Measurements from ENCODE around the gene RHOT2. TPM values are rescaled to one million over a fixed set of nuclear protein-coding genes. Genes with fewer than 3 reads are reported as not detected.

The RHOT2 gene
- total RNA-seq, 1 donor from 2014 or later, result 125 TPM

Other genes with a start within 250 kb of the RHOT2 start
- gene RAB11FIP3, start 242.5 kb upstream of the RHOT2 start, total RNA-seq, result 58.5 TPM
- gene CAPN15, start 140.4 kb upstream of the RHOT2 start, total RNA-seq, result 75.4 TPM
- gene PRR35, start 107.7 kb upstream of the RHOT2 start, total RNA-seq, result not detected
- gene NHLRC4, start 101.1 kb upstream of the RHOT2 start, total RNA-seq, result 1.2 TPM
- gene PIGQ, start 98.2 kb upstream of the RHOT2 start, total RNA-seq, result 117 TPM
- gene RAB40C, start 78.1 kb upstream of the RHOT2 start, total RNA-seq, result 33.1 TPM
- gene WFIKKN1, start 37.1 kb upstream of the RHOT2 start, total RNA-seq, result 1.7 TPM
- 69.3 TPM for gene METTL26, start 31.8 kb upstream of the RHOT2 start, total RNA-seq
- 67.6 TPM for gene MCRIP2, start 26.3 kb upstream of the RHOT2 start, total RNA-seq
- gene WDR90, start 18.8 kb upstream of the RHOT2 start, total RNA-seq, result 62.4 TPM
- gene RHBDL1, start 7.5 kb downstream of the RHOT2 start, total RNA-seq, result 5.5 TPM
- gene STUB1, start 12.3 kb downstream of the RHOT2 start, total RNA-seq, result 125 TPM
- 66.7 TPM for gene JMJD8, start 16.2 kb downstream of the RHOT2 start, total RNA-seq
- gene WDR24, start 22.3 kb downstream of the RHOT2 start, total RNA-seq, result 14.8 TPM
- 0.78 TPM for gene FBXL16, start 37.7 kb downstream of the RHOT2 start, total RNA-seq
- gene METRN, start 47.0 kb downstream of the RHOT2 start, total RNA-seq, result 62.0 TPM
- gene ANTKMT, start 53.0 kb downstream of the RHOT2 start, total RNA-seq, result 54.7 TPM
- 3.3 TPM for gene CCDC78, start 58.3 kb downstream of the RHOT2 start, total RNA-seq
- gene HAGHL, start 59.0 kb downstream of the RHOT2 start, total RNA-seq, result 13.4 TPM
- 47.1 TPM for gene CIAO3, start 72.9 kb downstream of the RHOT2 start, total RNA-seq
- 53.1 TPM for gene MSLN, start 92.6 kb downstream of the RHOT2 start, total RNA-seq
- 18.5 TPM for gene RPUSD1, start 120.2 kb downstream of the RHOT2 start, total RNA-seq
- gene CHTF18, start 120.5 kb downstream of the RHOT2 start, total RNA-seq, result 17.3 TPM
- not detected for gene GNG13, start 132.6 kb downstream of the RHOT2 start, total RNA-seq